ENCODE data around the gene HECTD4. TPM values are rescaled to one million over a fixed set of nuclear protein-coding genes. Genes with fewer than 3 reads are reported as not detected.
"Not testable (repeated sequence)": the region's sequence is repeated elsewhere in the genome, so short reads cannot be mapped to it uniquely, and the experiment has no call there.

HECTD4 gene
- total RNA-seq, 1 experiment from 2014 or later, result 5.1 TPM

DNA sequence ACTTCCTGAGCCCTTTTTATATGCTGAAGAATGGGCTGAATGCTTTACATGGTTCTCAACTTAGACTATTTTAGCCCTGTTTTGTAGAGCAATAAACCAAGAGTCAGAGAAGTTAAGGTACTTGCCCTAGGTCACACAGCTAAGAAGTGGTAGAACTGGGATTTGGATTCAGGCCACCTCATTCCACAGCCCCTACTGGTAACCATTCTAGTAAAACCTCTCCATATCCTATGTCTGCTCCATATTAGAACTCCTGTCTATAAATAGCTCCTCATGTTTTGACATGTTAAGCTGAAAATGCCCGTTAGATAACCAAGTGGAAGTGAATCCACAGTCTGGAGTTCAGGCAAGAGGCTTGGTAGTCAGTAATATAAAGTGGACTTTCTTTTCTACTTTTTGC lies 111.6 kb downstream of the HECTD4 start:
- no peak for DNase-seq (ENCODE audit: low spot score)

DNA sequence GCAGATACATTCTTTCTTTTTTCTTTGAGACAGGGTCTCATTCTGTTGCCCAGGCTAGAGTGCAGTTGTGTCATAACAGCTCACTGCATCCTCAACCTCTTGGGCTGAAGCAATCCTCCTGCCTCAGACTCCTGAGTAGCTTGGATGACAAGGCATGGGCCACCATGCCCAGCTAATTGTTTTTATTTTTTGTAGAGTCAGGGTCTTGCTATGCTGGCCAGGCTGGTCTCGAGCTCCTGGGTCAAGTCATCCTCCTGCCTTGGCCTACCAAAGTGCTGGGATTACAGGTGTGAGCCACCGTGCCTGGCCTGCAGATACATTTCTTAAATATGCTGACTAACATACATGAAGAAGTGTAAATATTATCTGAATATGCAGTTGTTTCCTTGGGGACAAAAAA lies 115.8 kb downstream of the HECTD4 start:
- no peak for DNase-seq (ENCODE audit: low spot score)

DNA sequence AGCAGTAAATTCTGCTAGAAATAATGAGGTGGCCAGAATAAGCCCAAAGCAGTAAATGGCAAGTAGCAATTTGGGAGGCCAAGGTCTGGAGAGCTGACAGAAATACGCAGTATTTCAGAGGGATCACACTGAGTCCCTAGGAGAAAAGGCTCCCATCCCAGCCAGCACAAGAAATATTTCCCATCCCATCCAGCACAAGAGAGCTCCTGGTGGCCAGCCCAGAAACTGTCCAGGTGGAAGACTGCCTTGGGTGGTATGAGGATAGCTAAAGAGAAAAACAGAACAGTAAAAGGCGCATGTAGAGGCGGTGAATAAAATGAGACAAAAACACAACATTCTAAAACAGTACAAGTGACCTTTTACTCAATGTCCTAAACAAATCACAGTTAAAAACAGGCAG lies 120.7 kb downstream of the HECTD4 start:
- DNase-seq (ENCODE audit: low spot score), result no peak

DNA sequence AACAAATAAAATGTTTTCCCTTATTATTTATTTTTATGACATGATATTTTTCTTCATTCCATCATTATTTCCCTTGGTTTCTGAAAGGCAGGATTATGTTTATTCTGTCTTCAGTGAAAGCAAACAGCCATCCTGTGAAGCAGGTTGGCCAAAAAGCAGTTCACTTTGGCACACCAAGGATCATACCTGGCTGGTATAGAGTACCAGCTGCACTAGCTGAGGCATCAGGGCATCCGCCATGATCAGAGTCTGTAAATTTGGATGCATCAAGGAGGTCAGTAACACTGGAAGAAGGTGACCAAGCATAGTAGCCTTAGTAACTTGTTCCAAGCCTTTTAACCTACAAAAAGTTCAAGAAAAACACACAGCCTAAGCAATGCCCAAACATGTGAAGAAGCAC lies 123.3 kb downstream of the HECTD4 start:
- DNase-seq (ENCODE audit: low spot score), result no peak

DNA sequence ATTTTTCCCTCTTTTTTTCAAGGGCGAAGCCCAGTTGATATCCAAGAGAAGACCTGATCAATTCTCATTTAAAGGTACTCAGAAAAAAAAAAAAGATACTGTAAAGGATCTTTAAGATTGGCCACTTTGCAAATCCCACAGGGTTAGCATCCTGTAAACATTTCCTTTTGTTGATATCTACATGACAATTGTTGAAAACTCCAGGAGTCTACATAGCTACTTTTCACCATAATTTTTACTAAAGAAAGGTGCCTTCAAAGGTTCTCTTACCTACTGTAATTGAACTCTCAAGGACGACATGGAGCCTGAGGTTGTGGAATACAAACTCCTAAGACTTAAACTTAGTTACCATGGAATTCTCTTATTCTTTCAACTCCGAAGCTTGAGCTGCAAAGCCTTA lies 125.5 kb downstream of the HECTD4 start:
- DNase-seq (ENCODE audit: low spot score), result no peak

DNA sequence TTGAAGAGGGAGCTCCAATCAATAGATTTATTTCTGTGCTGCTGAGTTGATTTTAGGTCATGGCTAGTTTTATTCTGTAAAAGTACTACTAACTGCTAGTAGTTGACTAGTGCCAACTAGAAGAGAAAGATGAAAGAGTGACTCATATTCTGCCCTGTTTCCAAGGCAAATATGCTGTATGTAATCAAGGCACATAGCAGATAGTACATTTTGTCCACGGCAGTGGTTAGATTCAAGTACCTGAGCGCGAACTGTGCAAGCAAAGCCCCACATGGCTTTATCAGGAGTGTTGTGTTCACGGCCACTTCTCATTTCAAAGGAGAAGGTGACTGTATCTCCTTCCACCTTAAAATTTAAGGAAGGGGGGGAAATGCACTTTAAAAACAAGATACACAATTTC lies 130.0 kb downstream of the HECTD4 start:
- DNase-seq (ENCODE audit: low spot score), result no peak

DNA sequence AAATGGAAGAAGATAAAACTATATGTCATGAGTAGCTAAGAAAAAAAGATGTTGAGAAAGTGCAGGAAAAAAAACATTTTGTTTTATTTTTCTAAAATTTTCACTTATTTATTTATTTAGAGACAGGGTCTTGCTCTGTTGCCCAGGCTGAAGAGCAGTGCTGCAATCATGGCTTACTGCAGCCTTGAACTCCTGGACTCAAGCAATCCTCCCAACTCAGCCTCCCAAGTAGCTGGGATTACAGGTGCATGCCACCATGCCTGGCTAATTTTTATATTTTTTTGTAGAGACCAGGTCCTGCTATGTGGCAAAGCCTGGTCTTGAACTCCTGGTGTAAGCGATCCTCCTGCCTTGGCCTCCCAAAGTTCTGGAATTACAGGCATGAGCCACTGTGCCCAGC lies 137.3 kb downstream of the HECTD4 start:
- not testable (repeated sequence) for DNase-seq (ENCODE audit: low spot score)

DNA sequence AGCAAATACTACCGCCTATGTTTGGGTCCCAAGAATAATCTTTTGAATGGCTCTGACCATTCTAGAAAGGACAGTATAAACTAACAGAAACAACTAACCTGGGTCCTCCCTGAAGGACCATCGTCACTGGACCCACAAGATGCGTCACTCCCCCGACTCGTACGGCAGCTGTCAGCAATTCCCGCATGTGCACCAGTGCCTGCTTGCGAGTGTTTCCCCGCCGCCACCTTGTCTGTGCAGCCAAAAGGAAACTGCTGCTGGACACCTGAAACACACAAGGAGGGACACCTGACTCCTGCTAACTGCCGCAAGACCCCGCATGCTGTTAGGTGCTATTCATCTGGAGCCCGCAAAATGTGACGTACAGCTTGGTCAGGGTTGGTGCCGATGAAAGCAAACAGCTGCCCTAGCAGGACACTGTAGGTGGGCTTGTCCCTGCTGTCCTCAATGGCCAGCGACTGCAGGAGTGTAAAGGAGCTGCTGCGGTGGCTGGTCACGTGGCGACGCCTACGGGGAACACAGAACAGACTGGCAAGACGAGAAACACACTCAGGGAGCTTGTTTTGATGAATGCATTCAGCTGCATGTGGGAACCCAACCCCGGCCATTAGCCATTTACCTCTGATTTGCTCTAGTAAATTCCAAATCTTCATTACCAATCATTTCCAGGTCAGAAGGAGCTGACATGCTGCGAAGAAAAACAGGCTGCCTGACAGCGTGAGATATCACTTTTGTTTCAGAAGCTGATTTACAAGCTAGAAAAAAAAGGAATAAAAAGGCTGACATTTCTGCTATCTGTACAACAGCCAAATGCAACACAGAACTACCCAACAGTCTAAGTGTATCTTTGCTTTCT lies 138.7 kb downstream of the HECTD4 start:
- DNase-seq (ENCODE audit: low spot score), result no peak

DNA sequence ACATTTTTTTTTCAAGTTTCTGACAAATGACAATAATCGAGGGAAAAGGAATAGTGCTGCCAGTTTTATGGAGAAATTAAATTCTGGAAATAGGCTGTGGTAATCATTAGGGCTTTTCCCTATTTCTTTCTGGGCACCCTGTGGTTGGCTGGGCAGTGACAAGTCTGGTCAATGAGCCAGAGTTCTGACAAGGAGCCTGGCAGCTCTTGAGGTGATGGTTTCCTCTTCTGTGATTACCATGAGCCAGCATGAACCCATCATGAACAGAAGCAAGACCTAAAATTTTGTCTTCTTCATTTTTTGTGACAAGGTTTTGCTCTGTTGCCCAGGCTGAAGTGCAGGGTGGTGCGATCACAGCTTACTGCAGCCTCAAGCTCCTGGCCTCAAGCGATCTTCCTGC lies 141.1 kb downstream of the HECTD4 start:
- DNase-seq (ENCODE audit: low spot score), result no peak

DNA sequence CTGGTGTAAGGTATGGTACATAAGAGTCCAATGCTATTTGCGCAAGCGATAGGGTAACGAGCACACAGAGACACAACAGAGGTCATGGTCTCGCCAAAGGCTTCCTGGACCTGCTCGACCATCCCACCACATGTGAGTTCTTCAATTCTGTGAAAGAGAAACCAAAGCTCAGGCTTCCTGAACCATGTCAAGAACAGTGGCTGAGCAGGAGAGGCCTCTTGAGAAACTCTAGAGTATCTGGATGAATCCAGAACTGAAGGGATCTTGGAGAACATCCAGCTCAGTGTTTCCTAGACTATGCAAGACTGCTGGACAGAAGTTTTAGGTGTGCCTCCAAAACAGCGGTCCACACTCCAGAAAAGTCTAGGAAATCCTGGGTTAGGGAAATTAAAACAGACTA lies 142.3 kb downstream of the HECTD4 start:
- no peak for DNase-seq (ENCODE audit: low spot score)

DNA sequence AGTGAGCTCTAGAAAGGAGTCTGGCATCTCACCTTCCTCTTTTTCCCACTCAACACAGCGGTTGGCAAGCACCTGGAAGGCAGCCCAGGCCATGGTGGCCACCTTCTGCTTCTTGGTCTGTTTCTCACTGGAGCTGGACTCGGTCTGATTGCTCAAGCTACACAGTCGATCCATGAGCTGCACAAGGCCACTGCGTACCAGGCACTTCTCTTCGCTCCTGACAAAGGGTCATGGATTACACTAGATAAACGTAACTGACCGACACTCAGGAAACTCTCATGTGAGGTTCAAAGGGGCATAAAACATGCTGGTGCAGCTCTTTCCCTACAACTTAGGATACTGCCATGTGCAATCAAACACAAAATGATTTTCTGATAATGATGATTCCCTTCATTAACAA lies 143.2 kb downstream of the HECTD4 start:
- no peak for DNase-seq (ENCODE audit: low spot score)

DNA sequence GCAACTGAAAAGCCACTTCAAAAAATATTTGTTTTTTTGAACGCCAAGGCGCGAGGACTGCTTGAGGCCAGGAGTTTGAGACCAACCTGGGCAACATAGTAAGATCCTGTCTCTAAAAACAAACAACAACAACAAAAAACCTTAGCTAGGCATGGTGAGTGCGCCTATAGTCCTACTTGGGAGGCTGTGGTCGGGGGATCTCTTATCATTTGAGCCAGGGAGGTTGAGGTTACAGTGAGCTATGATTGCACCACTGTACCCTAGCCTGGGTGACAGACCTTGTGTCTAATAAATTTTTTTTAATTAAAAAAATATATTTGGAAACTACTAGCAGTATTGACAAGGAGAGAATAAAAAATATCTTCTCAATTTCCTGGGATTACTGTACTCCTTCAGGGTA lies 143.8 kb downstream of the HECTD4 start:
- no peak for DNase-seq (ENCODE audit: low spot score)

DNA sequence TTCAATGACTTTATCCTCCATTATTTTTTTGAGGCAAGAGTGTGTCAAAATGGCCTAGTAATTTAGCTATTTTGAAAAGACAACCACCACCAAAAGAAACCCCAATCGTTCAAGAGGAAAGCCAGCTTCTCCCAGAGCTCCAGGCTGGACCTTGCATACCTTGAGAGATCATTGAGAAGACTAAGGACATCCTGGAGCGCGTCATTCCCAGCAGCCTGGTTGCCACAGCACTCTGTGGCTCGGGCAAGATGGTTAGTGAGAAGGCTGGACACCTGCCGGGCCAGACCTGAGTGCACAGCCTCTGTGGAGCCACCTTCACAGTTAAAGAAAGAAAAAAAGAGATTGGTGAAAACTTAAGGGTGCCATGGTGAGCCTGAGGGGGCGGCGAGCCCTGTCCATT lies 145.4 kb downstream of the HECTD4 start:
- no peak for DNase-seq (ENCODE audit: low spot score)

DNA sequence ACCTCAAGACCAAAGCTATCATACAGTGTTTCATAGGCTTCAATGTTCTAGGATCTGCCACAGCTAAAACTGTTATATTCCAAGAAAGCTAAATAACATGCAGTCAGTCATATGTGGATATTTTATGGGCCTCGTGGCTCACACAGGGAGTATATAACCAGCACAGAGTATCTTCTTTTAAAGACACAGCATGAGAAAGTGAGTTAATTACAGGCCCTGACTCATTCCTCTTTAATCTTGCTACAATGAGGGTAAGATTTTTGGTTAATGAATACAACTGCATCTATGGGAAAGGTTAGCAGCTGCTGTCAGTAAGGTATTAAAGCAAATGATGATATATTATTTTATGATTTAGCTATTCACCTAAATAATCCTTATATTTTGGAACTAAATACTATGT lies 145.8 kb downstream of the HECTD4 start:
- no peak for DNase-seq (ENCODE audit: low spot score)

DNA sequence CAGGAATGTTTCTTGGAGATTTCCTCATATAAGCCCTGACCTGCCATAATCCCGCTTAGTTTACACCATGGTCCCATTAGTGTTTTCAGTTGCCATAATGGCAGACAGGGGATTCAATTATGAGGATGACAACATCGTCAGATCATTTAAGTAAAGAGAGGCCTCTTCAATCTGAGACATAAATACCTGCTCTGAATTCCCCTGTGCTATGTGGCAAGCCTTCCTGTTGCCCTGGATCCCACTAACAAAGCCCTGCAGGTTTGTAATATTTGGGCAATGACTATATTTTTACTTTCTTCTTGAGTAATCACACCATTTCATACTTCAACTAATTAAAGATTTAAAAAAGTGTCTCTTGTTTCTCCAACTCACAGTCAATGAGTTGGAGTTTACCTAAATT lies 147.9 kb downstream of the HECTD4 start:
- DNase-seq (ENCODE audit: low spot score), result no peak

DNA sequence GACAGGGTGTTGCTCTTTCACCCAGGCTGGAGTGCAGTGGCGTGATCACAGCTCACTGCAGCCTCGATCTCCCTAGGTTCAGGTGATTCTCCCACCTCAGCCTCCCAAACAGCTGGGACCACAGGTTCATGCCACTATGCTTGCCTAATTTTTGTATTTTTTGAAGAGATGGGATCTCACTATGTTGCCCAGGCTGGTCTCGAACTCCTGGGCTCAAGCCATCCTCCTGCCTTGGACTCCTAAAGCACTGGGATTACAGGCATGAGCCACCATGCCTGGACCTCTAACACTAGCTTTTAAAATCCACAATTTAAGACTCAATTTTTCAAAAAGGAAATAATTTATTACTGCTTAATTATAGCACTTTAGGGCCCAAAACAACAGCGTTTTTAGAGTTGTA lies 149.0 kb downstream of the HECTD4 start:
- no peak for DNase-seq (ENCODE audit: low spot score)

DNA sequence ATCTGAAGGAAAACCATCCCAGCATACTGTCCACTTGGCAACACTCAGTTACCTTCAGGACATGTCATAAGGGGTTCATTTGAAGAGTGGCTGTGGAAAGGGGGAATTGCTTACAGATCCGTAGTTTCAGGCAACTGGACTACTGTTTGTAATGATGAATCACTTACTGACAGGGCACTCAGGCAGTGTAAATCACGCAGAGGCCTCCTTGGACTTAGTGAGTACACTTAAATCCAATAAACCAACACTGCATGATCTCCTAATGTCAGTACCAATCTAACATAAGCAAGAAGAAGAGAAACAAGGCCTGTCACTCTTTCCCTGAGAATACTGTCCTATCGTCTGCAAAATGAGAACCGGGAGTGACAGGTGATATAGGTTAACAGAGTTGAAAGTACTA lies 152.1 kb downstream of the HECTD4 start:
- no peak for DNase-seq (ENCODE audit: low spot score)

DNA sequence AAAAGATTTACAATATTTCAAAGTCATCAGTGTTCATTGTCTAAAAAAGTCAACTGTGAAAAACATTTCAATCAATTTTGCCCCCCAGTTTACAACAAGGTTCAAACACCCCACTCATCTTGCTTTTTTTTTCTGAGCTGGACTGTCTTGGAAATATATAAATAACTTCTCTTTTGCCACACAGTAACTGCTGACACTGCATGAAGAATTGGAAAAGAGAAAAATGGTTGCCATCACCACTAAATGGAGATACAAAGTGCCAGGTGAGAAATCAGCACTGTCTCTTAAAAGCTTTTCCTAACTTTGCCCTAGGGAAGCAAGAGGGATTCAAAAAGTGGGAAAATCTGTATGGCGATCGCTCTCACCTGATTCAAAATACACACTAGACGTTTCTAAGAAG lies 155.5 kb downstream of the HECTD4 start:
- DNase-seq (ENCODE audit: low spot score), result no peak

DNA sequence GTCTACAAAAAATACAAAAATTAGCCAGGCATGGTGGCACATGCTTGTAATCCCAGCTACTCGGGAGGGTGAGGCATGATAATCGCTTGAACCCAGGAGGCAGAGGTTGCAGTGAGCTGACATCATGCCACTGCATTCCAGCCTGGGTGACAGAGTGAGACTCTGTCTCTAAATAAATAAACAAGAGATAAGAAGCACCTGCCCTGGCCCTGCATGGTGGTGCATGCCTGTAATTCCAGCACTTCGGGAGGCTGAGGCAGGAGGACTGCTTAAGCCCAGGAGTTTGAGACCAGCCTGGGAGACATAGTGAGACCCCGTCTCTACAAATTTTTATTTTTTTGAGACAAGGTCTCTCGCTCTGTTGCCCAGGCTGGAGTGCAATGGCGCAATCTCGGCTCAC lies 161.6 kb downstream of the HECTD4 start:
- not testable (repeated sequence) for DNase-seq (ENCODE audit: low spot score)

DNA sequence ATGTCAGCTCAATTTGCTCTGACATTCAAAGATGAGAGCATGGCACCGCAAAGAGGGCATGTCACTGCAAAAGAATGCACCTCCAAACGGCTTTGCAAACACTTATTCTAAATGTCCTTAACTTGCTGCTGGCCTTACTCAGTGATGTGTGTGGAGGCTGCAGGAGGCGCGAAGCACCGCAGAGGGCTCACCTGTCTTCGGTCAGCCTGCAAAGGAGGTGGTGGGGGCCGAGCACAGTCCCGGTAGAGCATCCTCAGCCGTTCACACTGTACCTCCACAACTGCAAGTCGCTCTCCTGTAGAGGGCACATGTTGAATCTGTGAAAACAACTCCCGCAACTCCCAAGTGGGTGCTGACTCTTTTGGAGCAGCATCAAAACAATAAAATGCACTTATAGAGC lies 163.0 kb downstream of the HECTD4 start:
- DNase-seq (ENCODE audit: low spot score), result no peak

DNA sequence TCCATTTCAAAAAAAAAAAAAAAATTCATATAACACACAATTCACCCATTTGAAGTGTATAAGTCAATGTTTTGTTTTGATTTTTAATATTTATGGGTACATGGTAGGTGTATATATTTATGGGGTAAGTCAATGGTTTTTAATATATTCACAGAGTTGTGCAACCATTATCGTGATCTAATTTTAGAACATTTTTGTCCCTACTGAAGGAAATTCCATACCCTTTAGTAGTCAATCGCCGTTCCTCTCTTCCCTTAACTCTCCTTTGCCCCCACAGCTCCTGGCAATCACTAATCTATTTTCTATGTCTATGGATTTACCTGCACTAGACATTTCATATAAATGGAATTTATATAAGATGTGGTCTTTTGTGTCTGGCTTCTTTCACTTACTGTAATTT lies 164.1 kb downstream of the HECTD4 start:
- DNase-seq (ENCODE audit: low spot score), result no peak

DNA sequence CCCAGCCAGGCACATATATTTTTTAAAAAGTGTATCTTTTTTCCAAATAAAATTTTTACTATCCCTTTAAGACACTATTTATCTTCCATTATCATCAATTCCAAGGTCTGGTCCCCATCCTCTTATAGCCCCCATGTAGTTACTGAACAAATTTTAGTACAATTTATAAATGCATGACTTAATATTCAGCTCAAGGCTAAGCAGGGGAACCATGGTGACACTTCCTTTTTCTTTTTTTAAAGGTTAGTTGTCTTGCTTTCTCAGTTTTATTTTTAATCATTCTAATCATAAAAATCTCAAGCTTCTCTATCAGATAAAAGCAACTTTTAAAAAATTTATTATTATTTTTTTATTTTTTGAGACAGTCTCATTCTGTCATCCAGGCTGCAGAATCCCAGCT lies 164.6 kb downstream of the HECTD4 start:
- no peak for DNase-seq (ENCODE audit: low spot score)

DNA sequence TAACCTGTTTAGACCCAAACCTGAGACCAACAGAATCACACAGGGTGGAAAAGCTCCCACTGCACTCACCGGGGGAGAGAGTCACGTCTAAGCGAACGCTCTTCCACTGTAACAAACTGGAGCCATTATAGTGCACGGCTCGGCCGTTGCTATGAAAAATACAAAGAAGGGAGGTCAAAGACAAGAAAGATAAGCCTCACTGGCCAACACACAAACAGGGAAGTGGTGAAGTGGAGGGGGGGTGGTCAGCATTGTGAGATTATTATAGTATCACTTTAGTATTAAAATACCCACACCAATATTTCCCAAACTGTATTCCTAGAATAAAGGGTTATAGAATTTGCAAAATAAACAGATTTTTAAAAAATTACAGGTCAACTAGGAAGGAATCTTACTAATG lies 166.0 kb downstream of the HECTD4 start:
- no peak for DNase-seq (ENCODE audit: low spot score)

DNA sequence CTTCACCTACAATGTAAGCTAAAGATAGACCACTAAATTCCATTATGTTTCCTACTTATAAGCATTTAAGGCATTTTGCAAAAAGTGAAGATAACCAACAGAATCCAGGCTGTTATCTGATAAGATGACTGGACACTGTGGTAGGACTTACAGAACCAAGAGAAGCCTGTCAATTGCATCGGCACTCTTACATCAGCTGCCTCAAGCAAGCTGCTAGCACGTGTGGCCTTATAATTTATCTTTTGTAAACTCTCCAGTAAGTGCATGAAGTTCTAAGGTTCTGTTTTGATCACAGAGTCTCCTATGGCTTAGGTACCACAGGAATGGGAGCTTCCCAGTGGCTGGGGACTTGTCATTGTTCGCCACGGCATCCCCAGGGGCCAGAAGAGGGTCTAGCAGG lies 168.2 kb downstream of the HECTD4 start:
- no peak for DNase-seq (ENCODE audit: low spot score)
